ENCODE measurements around the gene CEP57L1.
"Not testable (repeated sequence)": the region's sequence is repeated elsewhere in the genome, so short reads cannot be mapped to it uniquely, and the experiment has no call there.

The CEP57L1 gene

DNA sequence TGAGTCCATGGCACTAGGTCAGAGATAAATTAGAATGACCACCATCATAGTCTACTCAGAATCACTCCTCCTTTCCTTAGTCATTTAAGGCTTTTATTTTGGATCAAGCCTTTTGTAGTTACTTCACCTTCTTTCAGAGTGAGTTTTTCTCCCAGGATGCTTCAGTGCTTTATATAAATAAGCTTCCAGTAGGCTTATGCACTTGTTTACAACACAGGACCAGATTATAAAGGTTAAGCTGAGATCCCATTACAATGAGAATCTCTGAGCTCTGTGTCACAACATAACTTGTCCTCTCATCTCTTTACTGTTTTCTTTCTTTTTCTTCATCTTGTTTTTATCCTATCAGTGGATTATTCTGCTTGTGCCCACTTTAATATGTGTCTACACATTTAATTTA, 47.9 kb downstream of the CEP57L1 start:
- Histone ChIP-seq H3K9me3 (ENCODE audit: control insufficient read depth, insufficient read depth, low read length) (no peaks in the 10 kb centered on the region), H3K36me3 (ENCODE audit: insufficient read depth, low read length) (no peaks in the 10 kb centered on the region), H3K9ac (ENCODE audit: low read depth, low read length) (no peak overlapping the region), H3K4me1 (ENCODE audit: insufficient read depth, low read length) (no peaks in the 10 kb centered on the region)

DNA sequence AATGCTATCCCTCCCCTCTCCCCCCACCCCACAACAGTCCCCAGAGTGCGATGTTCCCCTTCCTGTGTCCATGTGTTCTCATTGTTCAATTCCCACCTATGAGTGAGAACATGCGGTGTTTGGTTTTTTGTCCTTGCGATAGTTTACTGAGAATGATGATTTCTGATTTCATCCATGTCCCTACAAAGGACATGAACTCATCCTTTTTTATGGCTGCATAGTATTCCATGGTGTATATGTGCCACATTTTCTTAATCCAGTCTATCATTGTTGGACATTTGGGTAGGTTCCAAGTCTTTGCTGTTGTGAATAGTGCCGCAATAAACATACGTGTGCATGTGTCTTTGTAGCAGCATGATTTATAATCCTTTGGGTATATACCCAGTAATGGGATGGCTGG, 52.9 kb downstream of the CEP57L1 start:
- H3K9ac ChIP-seq (ENCODE audit: low read depth, low read length); H3K4me1 ChIP-seq (ENCODE audit: insufficient read depth, low read length); H3K36me3 ChIP-seq (ENCODE audit: insufficient read depth, low read length); H3K9me3 ChIP-seq (ENCODE audit: control insufficient read depth, insufficient read depth, low read length): not testable (repeated sequence)

DNA sequence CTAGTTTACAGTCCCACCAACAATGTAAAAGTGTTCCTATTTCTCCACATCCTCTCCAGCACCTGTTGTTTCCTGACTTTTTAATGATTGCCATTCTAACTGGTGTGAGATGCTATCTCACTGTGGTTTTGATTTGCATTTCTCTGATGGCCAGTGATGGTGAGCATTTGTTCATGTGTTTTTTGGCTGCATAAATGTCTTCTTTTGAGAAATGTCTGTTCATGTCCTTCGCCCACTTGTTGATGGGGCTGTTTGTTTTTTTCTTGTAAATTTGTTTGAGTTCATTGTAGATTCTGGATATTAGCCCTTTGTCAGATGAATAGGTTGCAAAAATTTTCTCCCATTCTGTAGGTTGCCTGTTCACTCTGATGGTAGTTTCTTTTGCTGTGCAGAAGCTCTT, 53.4 kb downstream of the CEP57L1 start:
- not testable (repeated sequence) for H3K9ac ChIP-seq (ENCODE audit: low read depth, low read length); H3K9me3 ChIP-seq (ENCODE audit: control insufficient read depth, insufficient read depth, low read length); H3K4me1 ChIP-seq (ENCODE audit: insufficient read depth, low read length); H3K36me3 ChIP-seq (ENCODE audit: insufficient read depth, low read length)

DNA sequence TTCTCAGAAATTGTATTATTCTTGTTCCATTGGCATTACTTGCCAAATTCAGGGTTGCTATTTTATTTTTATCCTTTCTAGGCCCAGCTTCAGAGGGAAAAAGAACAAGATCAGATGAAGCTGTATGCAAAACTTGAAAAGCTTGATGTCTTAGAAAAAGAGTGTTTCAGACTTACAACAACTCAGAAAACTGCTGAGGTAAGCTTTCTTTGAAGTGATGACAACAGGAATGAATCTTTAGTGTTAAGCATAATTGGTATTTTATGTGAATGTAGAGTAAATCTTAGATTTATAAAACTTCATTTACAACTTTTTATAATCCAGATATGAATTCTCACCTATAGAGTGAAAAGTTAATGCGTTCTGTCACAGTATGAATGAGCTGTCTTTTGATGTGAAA, 58.4 kb downstream of the CEP57L1 start:
- Histone ChIP-seq H3K4me1 (ENCODE audit: insufficient read depth, low read length) (no peaks in the 10 kb centered on the region), H3K36me3 (ENCODE audit: insufficient read depth, low read length) (no peaks in the 10 kb centered on the region), H3K9me3 (ENCODE audit: control insufficient read depth, insufficient read depth, low read length) (no peaks in the 10 kb centered on the region; the same call in 1 of the 2 replicates), H3K9ac (ENCODE audit: low read depth, low read length) (no peak overlapping the region)

DNA sequence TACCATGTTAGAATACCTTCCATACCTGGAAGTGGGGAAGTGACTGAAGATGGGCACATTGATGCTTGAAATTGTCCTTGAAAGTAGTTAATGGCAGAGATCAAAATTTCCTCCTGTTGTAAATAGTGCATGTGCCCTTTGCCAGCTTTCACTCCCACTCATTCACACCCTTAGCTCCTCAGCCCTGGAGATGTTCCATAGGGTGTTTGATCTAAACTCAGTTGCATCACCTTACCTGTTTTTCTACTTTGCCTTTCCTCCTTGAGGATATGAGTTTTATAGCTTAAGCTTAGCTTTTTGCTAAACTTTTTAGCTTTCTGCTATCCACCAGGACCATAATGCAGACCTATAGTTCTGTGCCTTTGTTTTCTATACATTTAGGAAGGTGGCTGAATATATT, 69.0 kb downstream of the CEP57L1 start:
- H3K36me3 ChIP-seq (ENCODE audit: insufficient read depth, low read length), result no peaks in the 10 kb centered on the region
- H3K9ac ChIP-seq (ENCODE audit: low read depth, low read length), result no peak overlapping the region
- H3K9me3 ChIP-seq (ENCODE audit: control insufficient read depth, insufficient read depth, low read length), result no peaks in the 10 kb centered on the region
- H3K4me1 ChIP-seq (ENCODE audit: insufficient read depth, low read length), result no peaks in the 10 kb centered on the region

DNA sequence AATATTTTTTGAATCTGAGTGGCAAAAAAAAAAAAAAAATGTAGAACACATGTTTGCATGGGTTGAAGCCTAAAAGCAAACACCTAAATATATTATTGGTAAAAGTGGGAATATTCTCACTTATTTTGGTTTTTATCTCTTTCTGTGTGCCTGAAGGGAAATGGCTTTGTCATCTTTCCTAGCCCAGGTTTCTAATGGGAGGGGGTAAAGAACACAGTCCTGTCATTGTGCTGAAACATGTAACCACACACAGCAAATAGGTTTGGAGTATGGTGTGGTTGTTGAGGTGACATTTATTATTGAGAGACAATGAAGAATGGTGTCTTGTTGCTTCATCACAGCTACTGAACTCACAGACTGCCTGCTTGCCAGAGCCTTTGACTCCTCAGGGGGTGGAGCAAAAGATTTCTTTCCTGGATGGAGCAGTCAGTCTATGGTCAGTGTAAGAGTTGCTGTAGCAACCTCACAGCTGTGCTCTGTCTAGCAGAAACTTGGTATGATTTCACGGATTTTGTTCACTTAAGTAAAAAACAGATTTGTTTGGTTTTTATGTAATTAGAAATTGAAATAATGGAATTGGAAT, 70.2 kb downstream of the CEP57L1 start:
- Histone ChIP-seq H3K9me3 (ENCODE audit: control insufficient read depth, insufficient read depth, low read length) (no peaks in the 10 kb centered on the region), H3K4me1 (ENCODE audit: insufficient read depth, low read length) (no peaks in the 10 kb centered on the region), H3K9ac (ENCODE audit: low read depth, low read length) (no peak overlapping the region), H3K36me3 (ENCODE audit: insufficient read depth, low read length) (no peaks in the 10 kb centered on the region)

DNA sequence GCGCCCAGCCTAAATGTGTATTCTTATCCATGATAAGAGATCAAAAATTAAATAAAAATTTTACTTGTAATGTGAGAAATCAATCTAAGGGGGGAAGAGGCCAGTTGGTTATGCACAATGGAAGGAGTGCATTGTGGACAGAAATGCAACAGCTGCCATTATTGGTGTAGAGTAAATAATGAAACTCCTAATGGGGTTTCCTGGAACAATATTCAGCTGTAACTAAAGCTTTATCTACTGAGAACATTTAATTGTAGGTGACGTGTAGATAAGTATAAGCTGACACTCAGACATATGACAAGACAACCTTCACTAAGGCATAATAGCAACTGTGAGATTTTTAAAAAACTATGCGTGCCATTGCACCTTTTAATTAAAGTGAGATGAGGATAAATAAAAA, 71.4 kb downstream of the CEP57L1 start:
- Histone ChIP-seq H3K4me1 (ENCODE audit: insufficient read depth, low read length) (no peaks in the 10 kb centered on the region), H3K9me3 (ENCODE audit: control insufficient read depth, insufficient read depth, low read length) (no peaks in the 10 kb centered on the region), H3K36me3 (ENCODE audit: insufficient read depth, low read length) (no peaks in the 10 kb centered on the region), H3K9ac (ENCODE audit: low read depth, low read length) (no peak overlapping the region)

DNA sequence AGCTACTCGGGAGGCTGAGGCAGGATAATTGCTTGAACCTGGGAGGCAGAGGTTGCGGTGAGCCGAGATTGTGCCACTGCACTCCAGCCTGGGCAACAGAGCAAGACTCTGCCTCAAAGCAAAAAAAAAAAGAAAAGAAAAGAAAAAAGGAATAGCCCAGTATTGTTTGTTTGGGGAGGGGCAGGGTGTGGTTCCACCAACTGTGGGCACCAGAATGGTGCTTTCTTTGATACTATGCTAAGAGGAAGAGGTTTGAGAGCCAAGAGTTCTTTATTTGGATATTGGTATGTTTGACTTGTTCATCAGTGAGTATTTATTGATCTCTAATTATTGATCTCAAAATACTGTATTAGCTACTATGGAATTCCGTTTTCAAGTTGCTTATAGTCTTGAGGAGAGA, 72.3 kb downstream of the CEP57L1 start:
- H3K4me1 ChIP-seq (ENCODE audit: insufficient read depth, low read length), result no peaks in the 10 kb centered on the region
- H3K9ac ChIP-seq (ENCODE audit: low read depth, low read length), result no peak overlapping the region
- no peaks in the 10 kb centered on the region for H3K36me3 ChIP-seq (ENCODE audit: insufficient read depth, low read length)
- H3K9me3 ChIP-seq (ENCODE audit: control insufficient read depth, insufficient read depth, low read length), result no peaks in the 10 kb centered on the region

DNA sequence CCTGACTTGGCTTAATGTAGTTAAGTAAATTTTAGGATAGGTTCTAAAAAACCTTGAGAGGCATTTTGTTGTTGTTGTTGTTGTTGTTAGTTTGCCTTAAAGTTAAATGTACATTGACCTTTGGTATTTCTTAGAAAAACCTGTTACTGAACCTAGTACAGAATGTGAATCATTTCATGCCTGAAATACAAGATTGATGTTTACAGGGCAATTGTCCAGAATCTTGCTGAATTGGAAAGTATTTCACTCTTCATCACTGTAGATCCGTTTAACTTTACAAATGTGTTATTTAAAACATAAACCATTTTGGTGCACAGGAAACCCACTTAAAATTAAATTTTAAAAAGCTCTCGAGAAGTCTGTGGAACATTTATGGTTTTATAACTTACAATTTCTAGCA, 75.0 kb downstream of the CEP57L1 start:
- no peaks in the 10 kb centered on the region for H3K9me3 ChIP-seq (ENCODE audit: control insufficient read depth, insufficient read depth, low read length)
- no peak overlapping the region for H3K9ac ChIP-seq (ENCODE audit: low read depth, low read length)
- H3K4me1 ChIP-seq (ENCODE audit: insufficient read depth, low read length), result no peaks in the 10 kb centered on the region

DNA sequence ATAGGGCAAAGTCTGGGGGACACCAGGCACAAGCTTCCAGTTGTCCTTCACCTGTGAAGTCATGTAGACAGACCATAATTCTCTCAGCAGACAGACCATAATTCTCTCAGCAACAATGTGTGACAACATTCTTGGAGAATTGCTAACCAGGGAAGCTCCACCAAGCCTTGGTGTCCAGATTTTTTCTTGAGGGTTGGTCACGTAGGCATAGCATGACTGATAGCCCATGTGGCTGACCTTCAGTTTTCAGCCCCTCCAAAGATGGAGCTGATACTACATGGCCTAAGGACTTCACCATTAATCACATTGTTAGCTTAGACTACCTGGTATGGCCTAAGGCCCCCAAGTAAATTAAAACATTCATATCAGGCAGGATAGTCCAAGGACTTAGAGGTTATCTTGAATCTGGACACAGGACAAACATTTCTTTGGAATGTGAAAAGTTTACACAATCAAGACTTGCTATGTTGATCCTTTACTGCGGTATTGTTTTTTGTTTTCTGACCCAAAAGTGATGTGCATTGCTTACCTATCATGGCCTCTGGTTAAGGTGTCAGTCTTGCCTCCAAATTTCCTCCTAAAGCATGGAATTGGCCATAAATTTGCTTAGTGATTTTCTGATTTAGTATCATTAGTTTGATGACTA, 76.9 kb downstream of the CEP57L1 start:
- no peaks in the 10 kb centered on the region for H3K9me3 ChIP-seq (ENCODE audit: control insufficient read depth, insufficient read depth, low read length)
- no peaks in the 10 kb centered on the region for H3K4me1 ChIP-seq (ENCODE audit: insufficient read depth, low read length)
- no peak overlapping the region for H3K9ac ChIP-seq (ENCODE audit: low read depth, low read length)
- H3K36me3 ChIP-seq (ENCODE audit: insufficient read depth, low read length), result no peaks in the 10 kb centered on the region

More for the DNA sequence above, 75.0 kb downstream of the CEP57L1 start:
- no peaks in the 10 kb centered on the region for H3K36me3 ChIP-seq (ENCODE audit: insufficient read depth, low read length)

DNA sequence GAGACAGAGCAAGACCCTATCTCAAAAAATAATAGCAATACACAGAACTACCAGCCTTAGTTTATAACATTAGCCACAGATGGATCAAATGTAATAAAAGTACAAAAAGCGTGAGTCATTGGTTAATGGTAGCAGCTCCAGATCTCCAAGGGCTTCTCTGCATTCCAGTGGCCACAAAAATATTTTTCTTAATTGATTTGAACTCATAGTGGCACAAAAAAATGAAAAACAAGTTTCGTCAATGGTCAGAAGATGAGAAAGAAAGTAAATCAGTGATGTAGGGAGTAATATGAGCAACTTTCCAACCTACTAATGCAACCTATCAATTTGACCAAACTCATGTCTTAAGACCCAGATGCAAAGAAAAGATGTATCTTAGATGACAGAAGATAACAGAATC, 79.6 kb downstream of the CEP57L1 start:
- Histone ChIP-seq H3K9ac (ENCODE audit: low read depth, low read length) (no peak overlapping the region), H3K4me1 (ENCODE audit: insufficient read depth, low read length) (no peaks in the 10 kb centered on the region), H3K36me3 (ENCODE audit: insufficient read depth, low read length) (no peaks in the 10 kb centered on the region), H3K9me3 (ENCODE audit: control insufficient read depth, insufficient read depth, low read length) (no peaks in the 10 kb centered on the region)

DNA sequence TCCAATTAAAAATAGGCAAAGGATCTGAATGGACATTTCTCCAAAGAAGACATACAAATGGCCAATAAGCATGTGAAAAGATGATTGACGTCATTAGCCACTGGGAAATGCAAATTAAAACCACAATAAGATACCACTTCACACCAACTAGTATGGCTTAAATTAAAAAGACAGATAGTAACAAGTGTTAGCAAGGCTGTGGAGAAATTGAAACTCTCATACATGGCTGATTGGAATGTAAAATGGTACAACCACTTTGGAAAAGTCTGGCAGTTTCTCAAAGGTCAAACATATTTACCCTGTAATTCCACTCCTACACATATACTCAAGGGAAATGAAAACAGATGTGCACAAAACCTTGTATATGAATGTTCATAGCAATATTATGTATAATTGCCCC, 83.6 kb downstream of the CEP57L1 start:
- Histone ChIP-seq H3K36me3 (ENCODE audit: insufficient read depth, low read length) (no peaks in the 10 kb centered on the region), H3K9me3 (ENCODE audit: control insufficient read depth, insufficient read depth, low read length) (no peaks in the 10 kb centered on the region), H3K9ac (ENCODE audit: low read depth, low read length) (no peak overlapping the region), H3K4me1 (ENCODE audit: insufficient read depth, low read length) (peaks cover 6% of the 10 kb centered on the region)

DNA sequence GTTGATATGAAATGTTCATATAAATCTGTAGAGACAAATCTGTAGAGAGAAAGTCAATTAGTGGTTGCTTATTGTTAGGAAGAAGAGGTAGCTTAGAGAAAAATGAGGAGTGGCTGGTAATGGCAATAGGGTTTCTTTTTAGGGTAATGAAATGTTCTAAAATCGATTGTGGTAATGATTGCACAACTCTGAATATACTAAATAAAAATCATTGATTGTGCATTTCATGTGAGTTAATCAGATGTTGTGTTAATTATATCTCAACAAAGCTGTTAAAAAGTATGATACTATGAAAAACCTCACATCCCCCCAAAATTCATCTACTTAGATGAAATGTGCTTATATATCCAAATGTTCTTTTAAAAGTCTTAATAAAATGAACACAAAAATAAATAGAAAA, 84.2 kb downstream of the CEP57L1 start:
- Histone ChIP-seq H3K4me1 (ENCODE audit: insufficient read depth, low read length) (peaks cover 10% of the 10 kb centered on the region), H3K9me3 (ENCODE audit: control insufficient read depth, insufficient read depth, low read length) (no peaks in the 10 kb centered on the region), H3K36me3 (ENCODE audit: insufficient read depth, low read length) (no peaks in the 10 kb centered on the region), H3K9ac (ENCODE audit: low read depth, low read length) (no peak overlapping the region)

DNA sequence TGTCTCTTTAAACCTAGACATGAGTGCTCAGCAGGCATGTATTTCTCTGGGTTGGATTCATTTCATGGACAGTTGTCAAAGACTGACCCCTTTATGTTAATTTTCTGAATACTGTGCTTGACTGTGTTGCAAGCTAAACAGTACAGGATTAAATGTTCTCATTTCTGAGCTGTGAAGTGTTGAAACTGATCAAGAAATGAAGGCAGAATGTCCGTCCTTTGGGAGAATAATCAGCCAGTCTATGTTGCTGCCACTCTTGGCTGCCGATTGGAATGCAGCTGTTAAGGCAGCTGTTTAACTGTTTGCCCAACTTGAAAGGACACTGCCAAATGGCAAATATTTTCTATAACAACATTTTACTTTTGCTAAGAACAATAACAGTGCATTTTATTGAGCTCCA, 87.3 kb downstream of the CEP57L1 start:
- Histone ChIP-seq H3K36me3 (ENCODE audit: insufficient read depth, low read length) (no peaks in the 10 kb centered on the region), H3K4me1 (ENCODE audit: insufficient read depth, low read length) (peaks cover 13% of the 10 kb centered on the region), H3K9me3 (ENCODE audit: control insufficient read depth, insufficient read depth, low read length) (no peaks in the 10 kb centered on the region), H3K9ac (ENCODE audit: low read depth, low read length) (no peak overlapping the region)

DNA sequence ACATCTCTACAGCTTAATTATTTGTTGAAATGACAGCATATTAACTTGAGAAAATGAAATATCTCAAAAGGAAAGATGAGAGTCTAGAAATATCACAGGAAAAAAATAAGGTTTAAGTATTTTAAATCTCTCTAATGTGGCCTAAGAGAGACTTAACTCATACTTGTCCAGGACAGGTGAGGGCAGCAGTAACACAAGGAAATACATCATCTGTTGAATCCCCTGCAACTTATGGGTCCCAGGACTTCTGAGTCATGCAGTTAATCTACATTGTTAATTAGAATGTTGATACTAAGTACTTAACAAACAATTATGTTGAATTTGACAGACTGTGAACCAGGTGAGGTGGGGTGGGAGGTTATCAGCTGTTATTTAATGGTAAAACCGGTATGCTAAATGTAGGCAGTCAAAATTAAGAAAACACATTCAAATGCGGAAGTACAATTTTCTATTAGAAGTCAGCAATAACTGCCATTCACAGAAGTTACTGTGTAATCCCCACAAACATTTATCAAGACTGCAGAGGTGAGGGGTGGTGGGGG, 87.9 kb downstream of the CEP57L1 start:
- Histone ChIP-seq H3K36me3 (ENCODE audit: insufficient read depth, low read length) (no peaks in the 10 kb centered on the region), H3K9ac (ENCODE audit: low read depth, low read length) (no peak overlapping the region), H3K9me3 (ENCODE audit: control insufficient read depth, insufficient read depth, low read length) (no peaks in the 10 kb centered on the region), H3K4me1 (ENCODE audit: insufficient read depth, low read length) (peaks cover 13% of the 10 kb centered on the region)

Measured in ES-I3 (cell line).